Superior temporal gyrus (tissue), 1 donor: Measurements from ENCODE around the gene DNAL4.
A peak's percentile ranks its signal among the peaks of the same experiment; 100 is the strongest.

Experiments used
- DNase-seq: peaks from one replicate; pipeline ENCODE4 v3.0.0-alpha.2; 2016; ENCODE audit errors: extremely low spot score

DNAL4 gene

GRCh38 chr22:38793721-38794466 lies at the start of gene DNAL4:
Gene DNAL4 (minus strand): TSS chr22:38794143. CDS start chr22:38782731, 11,412 bp downstream.
- peak; percentile 99 for DNase-seq

GRCh38 chr22:38843201-38843656 lies 49.3 kb upstream of the DNAL4 start:
- DNase-seq, result peak; percentile 47

DNA sequence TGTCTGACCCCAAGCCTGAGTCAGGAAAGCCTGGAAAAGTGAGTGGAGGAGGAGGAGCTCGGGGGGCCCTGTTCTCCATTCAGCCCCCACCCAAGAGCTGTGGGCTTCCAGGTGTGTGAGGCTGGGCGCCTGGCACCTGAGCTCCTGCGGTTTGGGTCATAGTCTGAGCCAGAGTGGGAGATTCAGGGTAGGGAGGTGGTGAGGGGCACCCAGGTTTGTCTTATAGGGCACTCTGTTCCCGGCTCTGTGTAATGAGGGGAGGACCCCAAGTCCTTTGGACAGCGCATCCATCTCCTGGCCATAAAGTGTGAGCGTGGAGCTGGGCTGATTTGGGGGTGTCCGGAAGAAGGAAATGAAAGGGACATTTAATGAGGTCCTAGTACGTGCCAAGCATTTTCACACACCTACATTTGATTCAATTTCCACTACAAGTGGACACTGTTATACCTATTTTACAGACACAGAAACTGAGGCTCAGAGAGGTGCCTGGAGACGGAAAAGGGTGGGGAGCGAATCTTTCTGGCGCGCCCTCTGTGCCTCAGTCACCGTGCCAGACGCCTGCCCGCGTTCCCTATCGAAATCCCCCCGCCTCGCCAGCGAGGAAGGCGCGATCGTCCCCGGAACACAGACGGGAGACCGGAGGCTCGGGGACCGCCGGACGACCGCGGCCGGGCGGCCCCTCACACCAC lies 48.7 kb upstream of the DNAL4 start:
- DNase-seq, result no peak

GRCh38 chr22:38841635-38842034 lies 47.7 kb upstream of the DNAL4 start:
- DNase-seq, result no peak

GRCh38 chr22:38841211-38841610 lies 47.3 kb upstream of the DNAL4 start:
- DNase-seq, result no peak

DNA sequence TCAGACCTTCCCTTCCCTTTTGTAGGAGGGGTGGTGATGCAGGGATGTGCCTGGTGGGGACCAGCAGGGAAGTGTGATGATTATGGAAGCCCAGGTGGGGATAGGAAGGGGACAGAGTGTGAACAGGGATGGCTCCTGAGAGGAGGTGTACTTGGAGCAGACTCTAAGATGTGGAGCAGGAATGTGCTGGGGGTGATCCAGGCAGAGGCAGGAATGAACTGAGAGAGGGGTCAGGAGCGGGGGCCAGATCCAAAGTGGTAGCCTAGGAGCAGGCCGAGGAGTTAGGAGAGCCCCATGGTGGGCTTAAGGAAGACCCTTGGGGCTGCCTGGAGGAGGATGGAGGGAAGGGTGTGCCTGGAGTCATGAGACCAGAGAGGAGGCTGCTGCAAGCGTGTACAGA lies 46.2 kb upstream of the DNAL4 start:
- DNase-seq, result no peak

DNA sequence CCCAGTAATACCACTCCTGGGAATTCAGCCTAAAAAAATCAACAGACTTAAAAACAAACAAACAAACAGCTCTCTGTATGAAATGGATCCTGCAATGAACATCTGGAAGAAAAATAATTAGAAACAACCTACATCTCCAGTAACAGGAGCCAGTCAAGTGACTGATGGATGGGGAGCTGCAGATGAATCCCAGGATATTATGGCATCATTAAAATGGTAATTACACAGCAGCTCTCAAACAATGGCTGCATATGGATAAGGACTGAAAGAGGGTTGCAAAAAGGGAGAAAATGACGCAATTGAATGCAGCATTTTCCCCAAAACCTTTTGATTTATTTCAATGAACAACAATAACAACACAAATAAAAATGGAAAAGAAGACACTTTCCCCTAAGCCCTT lies 45.7 kb upstream of the DNAL4 start:
- DNase-seq, result no peak

DNA sequence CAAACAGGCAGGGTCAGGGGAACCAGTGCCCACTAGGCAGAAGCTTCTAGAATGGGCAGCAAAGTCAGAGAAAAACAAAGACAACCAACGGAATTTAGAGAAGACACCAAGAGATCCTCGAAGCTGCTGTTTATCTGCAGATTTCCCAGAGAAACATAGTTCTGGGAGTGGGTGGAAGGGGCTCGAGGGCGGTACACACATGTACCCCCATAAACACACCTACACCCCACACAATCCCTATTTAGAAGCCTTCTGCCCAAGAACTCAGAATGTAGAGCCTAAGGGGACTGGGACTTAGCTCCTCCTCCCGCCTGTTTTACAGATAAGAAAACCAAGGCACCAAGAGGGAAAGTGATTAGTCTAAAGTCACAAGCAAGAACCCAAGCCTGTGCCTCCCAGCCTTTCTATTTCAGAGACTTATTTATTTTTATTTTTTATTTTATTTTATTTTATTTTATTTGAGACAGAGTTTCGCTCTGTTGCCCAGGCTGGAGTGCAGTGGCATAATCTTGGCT lies 43.5 kb upstream of the DNAL4 start:
- DNase-seq, result no peak

- no peak for DNase-seq
These were observed 42.0 kb upstream of the DNAL4 start for GRCh38 chr22:38835888-38836301.

DNA sequence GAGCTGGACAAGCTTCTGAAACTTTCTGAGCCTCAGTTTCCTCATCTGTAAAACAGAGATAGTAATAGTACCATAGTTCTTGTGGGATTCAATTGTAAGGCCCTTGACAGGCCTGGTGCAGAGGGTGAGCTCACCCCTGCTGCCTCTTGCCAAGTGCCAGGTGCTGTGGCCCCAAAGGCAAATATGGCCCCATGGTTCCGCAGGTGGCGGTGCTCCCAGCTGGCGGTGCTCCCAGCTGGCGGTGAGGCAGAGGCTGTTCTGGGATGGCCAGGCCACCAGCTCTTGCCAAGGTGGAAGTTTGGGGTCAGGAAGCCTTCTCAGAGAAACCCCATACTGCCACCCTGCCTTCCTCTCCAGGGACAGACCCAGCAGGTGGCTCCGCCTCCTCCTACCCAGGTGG lies 41.0 kb upstream of the DNAL4 start:
- DNase-seq, result no peak

DNA sequence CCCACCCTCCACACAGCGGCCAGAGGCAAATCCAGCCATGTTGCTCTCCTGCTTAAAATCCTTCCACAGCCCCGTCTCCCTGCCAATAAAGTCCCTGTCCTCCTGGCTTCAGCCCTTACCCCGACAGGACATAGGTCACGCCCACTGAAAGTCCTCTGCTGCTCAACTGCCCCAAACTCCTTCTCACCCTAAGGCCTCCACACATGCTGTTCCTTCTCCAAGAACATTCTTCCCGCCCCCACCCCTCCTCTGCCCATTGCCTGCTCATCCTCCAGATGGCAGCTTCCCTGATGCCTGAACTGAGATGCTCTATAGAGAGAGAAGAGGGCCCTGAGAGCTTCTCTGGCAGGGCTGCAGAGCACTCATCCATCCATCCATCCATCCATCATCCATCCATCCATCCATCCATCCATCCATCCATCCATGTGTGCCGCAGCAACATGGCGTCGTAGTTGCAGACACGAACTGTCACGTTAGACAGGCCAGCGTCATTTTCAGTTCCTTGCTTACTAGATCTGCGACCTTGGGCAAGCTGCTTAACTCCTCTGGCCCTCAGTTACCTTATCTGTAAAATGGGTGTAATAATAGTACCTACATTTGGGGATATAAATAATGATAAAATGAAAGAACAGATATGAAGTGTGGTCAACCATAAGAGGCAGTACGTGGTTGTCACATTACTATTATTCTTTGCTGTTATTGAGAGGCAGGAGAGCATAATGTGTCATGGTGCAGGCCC lies 40.4 kb upstream of the DNAL4 start:
- DNase-seq, result no peak

GRCh38 chr22:38833061-38833460 lies 39.1 kb upstream of the DNAL4 start:
- no peak for DNase-seq

GRCh38 chr22:38832005-38832978 lies 38.3 kb upstream of the DNAL4 start:
- peak; percentile 73 for DNase-seq

- no peak for DNase-seq
These were observed 37.4 kb upstream of the DNAL4 start for GRCh38 chr22:38831166-38831945.

GRCh38 chr22:38830845-38831108 lies 36.8 kb upstream of the DNAL4 start:
- no peak for DNase-seq

GRCh38 chr22:38830026-38830844 lies 36.3 kb upstream of the DNAL4 start:
- no peak for DNase-seq

DNA sequence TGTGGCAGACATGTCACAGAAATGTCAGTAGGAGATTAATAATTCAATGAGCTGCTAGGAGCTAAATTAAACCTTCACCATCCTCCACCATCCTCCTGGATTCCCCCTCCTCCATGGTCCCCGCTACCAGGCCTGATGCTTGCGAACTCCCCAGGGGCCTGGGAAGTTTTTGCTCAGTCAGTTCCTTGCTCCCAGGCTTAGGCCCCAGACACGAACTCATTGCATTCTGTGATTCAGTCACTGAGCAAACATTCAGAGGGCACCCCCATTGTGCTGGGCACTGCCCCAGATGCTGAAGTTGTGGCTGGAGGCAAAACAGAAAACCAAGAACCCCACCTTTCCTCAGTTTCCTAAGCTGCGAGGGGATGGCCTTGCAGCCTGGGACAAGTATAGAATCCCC lies 35.5 kb upstream of the DNAL4 start:
- DNase-seq, result no peak

- DNase-seq, result no peak
These were observed 34.8 kb upstream of the DNAL4 start for GRCh38 chr22:38828616-38829205.

DNA sequence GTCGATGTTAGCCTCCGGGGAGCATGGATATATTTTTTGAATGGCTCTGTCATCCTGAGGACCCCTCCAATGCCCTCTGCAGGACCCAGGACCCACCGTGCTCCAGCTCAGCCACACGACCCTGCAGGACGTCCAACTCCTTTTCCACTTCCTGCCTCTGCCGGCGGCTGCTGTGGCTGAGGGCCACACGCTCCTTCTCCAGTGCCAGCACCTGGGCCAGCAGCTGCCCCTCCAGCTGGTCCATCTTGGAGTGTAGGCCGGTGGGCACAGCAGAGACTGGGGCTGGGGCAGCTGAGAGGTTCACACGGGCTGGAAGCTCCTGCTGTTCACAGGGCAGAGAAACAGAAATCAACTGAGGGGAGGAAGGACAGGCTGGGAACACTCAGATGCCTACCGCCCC lies 34.2 kb upstream of the DNAL4 start:
- no peak for DNase-seq
